Thyroid gland (tissue), 4 donors: Measurements from ENCODE around the gene MTHFR.

Experiments
- POLR2A ChIP-seq, 2 donors: fragments of 450-650 bp; IDR thresholded peaks; one replicate each; pipeline ENCODE4 v1.6.1; 2017; ENCODE audit warnings: antibody characterized with exemption in 2 of 2, mild to moderate bottlenecking in 2 of 2, moderate library complexity in 1 of 2
- TF ChIP-seq, protein P1 (sequence below), 6 experiments: fragments of 200-600 bp in 3 of 6; fragments of 450-650 bp in 3 of 6; sonication (generic) in 3 of 6; IDR thresholded peaks; one replicate each; pipeline ENCODE4 v1.5.1; 2016 to 2019; ENCODE audit warnings: antibody characterized with exemption in 6 of 6, mild to moderate bottlenecking in 2 of 6, inconsistent platforms in 1 of 6, moderate library complexity in 1 of 6

- TF ChIP-seq, protein P1, sequence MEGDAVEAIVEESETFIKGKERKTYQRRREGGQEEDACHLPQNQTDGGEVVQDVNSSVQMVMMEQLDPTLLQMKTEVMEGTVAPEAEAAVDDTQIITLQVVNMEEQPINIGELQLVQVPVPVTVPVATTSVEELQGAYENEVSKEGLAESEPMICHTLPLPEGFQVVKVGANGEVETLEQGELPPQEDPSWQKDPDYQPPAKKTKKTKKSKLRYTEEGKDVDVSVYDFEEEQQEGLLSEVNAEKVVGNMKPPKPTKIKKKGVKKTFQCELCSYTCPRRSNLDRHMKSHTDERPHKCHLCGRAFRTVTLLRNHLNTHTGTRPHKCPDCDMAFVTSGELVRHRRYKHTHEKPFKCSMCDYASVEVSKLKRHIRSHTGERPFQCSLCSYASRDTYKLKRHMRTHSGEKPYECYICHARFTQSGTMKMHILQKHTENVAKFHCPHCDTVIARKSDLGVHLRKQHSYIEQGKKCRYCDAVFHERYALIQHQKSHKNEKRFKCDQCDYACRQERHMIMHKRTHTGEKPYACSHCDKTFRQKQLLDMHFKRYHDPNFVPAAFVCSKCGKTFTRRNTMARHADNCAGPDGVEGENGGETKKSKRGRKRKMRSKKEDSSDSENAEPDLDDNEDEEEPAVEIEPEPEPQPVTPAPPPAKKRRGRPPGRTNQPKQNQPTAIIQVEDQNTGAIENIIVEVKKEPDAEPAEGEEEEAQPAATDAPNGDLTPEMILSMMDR (IDR thresholded peaks at IDR 0.05): no peak
- TF ChIP-seq POLR2A (IDR thresholded peaks at IDR 0.05): no peak
Observed at GRCh38 chr1:11757047-11757446, 48.7 kb downstream of the MTHFR start.
